ENCODE measurements around the gene SORT1. TPM values are rescaled to one million over a fixed set of nuclear protein-coding genes. Genes with fewer than 3 reads are reported as not detected.
A peak's percentile ranks its signal among the peaks of the same experiment; 100 is the strongest.

Gene SORT1
- total and polyA plus RNA-seq, 2 of the 13 experiments (the other 11 are each of a cell fraction or from before 2014, with no cell fraction given): 32.4 to 93.0 TPM

DNA sequence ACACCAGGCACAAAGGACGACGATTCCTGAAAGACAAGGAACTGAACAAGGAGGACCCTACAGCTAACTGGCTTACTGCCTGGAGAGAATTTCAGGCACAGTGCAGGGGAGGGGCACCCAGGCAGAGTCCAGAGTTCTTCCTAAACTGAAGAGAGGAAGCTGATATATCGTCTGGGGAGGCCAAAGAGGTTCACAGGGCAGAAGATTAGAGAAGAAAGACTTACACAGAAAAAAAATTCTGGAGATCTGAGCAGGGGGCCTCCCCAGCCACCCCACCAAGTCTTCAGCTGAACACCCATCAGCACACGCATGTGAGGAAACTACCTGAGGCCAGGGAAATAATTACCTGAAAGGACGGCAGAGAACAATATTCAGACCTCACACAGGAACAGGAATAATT lies 24.6 kb downstream of the SORT1 start (continued):
- TF ChIP-seq, protein P1, sequence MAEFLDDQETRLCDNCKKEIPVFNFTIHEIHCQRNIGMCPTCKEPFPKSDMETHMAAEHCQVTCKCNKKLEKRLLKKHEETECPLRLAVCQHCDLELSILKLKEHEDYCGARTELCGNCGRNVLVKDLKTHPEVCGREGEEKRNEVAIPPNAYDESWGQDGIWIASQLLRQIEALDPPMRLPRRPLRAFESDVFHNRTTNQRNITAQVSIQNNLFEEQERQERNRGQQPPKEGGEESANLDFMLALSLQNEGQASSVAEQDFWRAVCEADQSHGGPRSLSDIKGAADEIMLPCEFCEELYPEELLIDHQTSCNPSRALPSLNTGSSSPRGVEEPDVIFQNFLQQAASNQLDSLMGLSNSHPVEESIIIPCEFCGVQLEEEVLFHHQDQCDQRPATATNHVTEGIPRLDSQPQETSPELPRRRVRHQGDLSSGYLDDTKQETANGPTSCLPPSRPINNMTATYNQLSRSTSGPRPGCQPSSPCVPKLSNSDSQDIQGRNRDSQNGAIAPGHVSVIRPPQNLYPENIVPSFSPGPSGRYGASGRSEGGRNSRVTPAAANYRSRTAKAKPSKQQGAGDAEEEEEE (CRISPR knock-in tag; IDR thresholded peaks at IDR 0.05; ENCODE audit: borderline replicate concordance): no peak
- TF ChIP-seq ZNF724P (CRISPR knock-in tag; IDR thresholded peaks at IDR 0.05; ENCODE audit: borderline replicate concordance) (no peak), E2F1 (CRISPR knock-in tag; IDR thresholded peaks at IDR 0.05) (no peak), RFXANK (CRISPR knock-in tag; IDR thresholded peaks at IDR 0.05) (no peak), SNAPC5 (CRISPR knock-in tag; IDR thresholded peaks at IDR 0.05; ENCODE audit: borderline replicate concordance) (no peak), IRX3 (CRISPR knock-in tag; IDR thresholded peaks at IDR 0.05; ENCODE audit: borderline replicate concordance, low read depth) (no peak), ATF3 (CRISPR knock-in tag; IDR thresholded peaks at IDR 0.05) (no peak), ZBTB1 (CRISPR knock-in tag; IDR thresholded peaks at IDR 0.05; ENCODE audit: borderline replicate concordance) (no peak), ZNF17 (CRISPR knock-in tag; IDR thresholded peaks at IDR 0.05) (no peak), HNF4G (IDR thresholded peaks at IDR 0.05; ENCODE audit: borderline replicate concordance, low read depth, low read length) (no peak), HNF4G (CRISPR knock-in tag; IDR thresholded peaks at IDR 0.05; ENCODE audit: borderline replicate concordance, low read depth) (no peak; the same call in 1 of the 2 replicates), POLR2AphosphoS5 (IDR thresholded peaks at IDR 0.05; ENCODE audit: low read depth, low read length) (no peak), CHD4 (IDR thresholded peaks at IDR 0.05; ENCODE audit: borderline replicate concordance, low read length) (no peak), NFIB (CRISPR knock-in tag; IDR thresholded peaks at IDR 0.05; ENCODE audit: borderline replicate concordance) (no peak), BRCA1 (CRISPR knock-in tag; IDR thresholded peaks at IDR 0.05) (no peak), HMG20A (CRISPR knock-in tag; IDR thresholded peaks at IDR 0.05; ENCODE audit: borderline replicate concordance) (peak; percentile 30; the same call in 1 of the 2 replicates), ZNF124 (CRISPR knock-in tag; IDR thresholded peaks at IDR 0.05) (no peak), ZBTB44 (CRISPR knock-in tag; IDR thresholded peaks at IDR 0.05) (no peak), KDM3A (CRISPR knock-in tag; IDR thresholded peaks at IDR 0.05; ENCODE audit: low read depth) (no peak), CBX2 (IDR thresholded peaks at IDR 0.05; ENCODE audit: low read depth, low read length) (no peak), CBX2 (CRISPR knock-in tag; IDR thresholded peaks at IDR 0.05; ENCODE audit: low read depth) (no peak), SALL1 (CRISPR knock-in tag; IDR thresholded peaks at IDR 0.05) (peak; percentile 40; the same call in 1 of the 2 replicates)
- TF ChIP-seq, protein P2, sequence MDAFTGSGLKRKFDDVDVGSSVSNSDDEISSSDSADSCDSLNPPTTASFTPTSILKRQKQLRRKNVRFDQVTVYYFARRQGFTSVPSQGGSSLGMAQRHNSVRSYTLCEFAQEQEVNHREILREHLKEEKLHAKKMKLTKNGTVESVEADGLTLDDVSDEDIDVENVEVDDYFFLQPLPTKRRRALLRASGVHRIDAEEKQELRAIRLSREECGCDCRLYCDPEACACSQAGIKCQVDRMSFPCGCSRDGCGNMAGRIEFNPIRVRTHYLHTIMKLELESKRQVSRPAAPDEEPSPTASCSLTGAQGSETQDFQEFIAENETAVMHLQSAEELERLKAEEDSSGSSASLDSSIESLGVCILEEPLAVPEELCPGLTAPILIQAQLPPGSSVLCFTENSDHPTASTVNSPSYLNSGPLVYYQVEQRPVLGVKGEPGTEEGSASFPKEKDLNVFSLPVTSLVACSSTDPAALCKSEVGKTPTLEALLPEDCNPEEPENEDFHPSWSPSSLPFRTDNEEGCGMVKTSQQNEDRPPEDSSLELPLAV (CRISPR knock-in tag; conservative IDR thresholded peaks at IDR 0.05; ENCODE audit: low read depth): no peak
- TF ChIP-seq, protein P3, sequence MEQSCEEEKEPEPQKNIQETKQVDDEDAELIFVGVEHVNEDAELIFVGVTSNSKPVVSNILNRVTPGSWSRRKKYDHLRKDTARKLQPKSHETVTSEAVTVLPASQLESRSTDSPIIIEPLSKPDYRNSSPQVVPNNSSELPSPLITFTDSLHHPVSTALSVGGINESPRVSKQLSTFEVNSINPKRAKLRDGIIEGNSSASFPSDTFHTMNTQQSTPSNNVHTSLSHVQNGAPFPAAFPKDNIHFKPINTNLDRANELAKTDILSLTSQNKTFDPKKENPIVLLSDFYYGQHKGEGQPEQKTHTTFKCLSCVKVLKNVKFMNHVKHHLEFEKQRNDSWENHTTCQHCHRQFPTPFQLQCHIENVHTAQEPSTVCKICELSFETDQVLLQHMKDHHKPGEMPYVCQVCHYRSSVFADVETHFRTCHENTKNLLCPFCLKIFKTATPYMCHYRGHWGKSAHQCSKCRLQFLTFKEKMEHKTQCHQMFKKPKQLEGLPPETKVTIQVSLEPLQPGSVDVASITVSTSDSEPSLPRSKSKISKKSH (CRISPR knock-in tag; IDR thresholded peaks at IDR 0.05; ENCODE audit: borderline replicate concordance): no peak
